Measurements from ENCODE around the gene GAS6. TPM values are rescaled to one million over a fixed set of nuclear protein-coding genes. Genes with fewer than 3 reads are reported as not detected.
"Not testable (repeated sequence)": the region's sequence is repeated elsewhere in the genome, so short reads cannot be mapped to it uniquely, and the experiment has no call there.

The GAS6 gene
- total RNA-seq = 134 and 165 TPM in 2 replicates

DNA sequence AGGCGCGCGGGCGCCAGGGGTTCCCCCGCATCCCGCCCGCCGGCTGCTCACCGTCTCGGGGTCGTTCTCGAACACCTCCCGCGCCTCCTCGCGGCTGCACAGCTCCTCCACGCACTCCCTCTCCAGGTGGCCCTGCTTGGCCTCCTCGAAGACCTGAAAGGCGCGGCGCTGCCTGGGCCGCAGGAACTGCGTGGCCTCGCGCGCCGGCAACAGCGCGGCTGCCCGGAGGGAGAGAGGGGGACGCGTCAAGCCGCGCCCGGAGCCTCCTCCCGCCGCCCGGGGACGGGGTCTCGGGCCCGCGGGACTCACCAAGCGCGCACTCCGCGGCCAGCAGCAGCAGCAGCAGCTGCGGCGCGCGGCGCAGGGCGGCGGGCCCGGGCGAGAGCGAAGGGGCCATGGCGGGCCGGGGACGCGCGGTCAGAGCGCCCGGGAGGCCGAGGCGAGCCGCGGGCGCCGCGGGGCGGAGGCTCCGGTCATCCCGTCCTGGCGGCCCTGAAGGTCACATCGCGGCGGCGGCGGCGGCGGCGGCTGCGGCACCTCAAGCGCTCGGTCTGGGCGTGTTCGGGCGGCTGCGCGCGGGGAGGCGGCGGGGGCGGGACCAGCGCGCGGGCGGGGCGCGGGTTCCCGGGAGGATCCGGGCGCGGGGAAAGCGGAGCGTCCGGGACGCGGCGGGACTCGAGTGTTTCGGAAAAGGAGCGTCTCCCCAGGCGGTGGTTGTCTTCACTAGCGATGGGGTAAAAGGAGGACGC, at the start of gene GAS6:
Gene GAS6 (minus strand): TSS at position 553 of the 749 bp plus-strand sequence. CDS start 156 bp downstream, at position 397.
- no peak for DNase-seq (ENCODE audit: extremely low read depth, low read depth, low spot score)

DNA sequence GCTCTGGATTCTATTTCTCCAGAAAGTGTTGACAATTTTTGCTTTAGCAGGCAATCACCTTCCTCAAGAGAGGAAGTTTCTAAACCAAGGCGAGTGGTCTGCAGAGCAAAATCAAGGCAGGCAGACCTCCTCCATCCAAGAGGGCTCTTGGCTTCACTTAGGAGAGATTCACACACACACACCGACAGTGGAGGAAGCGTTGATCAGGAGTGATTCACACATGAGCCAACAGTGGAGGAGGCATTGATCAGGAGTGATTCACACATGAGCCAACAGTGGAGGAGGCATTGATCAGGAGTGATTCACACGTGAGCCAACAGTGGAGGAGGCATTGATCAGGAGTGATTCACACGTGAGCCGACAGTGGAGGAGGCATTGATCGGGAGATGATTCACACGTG, 49.5 kb upstream of the GAS6 start:
- DNase-seq (ENCODE audit: extremely low read depth, low read depth, low spot score) = not testable (repeated sequence)

DNA sequence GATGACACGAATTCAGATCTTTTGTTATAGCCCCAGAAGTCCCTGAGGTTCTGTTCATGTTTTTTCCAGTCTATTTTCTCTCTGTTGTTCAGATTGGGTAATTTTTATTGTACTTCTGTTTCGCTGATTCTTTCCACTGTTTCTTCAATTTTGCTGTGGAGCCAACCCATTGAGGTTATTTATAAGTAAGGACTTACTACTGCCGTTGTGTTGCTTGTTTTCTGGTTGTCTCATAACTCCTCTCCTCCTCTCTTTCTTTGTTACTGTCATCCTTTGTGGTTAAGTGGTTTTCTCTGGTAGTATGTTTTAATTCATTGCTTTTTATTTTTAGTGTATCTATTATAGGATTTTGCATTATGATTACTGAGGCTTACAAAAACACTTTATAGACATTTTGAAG, 48.7 kb upstream of the GAS6 start:
- DNase-seq (ENCODE audit: extremely low read depth, low read depth, low spot score) = no peak

DNA sequence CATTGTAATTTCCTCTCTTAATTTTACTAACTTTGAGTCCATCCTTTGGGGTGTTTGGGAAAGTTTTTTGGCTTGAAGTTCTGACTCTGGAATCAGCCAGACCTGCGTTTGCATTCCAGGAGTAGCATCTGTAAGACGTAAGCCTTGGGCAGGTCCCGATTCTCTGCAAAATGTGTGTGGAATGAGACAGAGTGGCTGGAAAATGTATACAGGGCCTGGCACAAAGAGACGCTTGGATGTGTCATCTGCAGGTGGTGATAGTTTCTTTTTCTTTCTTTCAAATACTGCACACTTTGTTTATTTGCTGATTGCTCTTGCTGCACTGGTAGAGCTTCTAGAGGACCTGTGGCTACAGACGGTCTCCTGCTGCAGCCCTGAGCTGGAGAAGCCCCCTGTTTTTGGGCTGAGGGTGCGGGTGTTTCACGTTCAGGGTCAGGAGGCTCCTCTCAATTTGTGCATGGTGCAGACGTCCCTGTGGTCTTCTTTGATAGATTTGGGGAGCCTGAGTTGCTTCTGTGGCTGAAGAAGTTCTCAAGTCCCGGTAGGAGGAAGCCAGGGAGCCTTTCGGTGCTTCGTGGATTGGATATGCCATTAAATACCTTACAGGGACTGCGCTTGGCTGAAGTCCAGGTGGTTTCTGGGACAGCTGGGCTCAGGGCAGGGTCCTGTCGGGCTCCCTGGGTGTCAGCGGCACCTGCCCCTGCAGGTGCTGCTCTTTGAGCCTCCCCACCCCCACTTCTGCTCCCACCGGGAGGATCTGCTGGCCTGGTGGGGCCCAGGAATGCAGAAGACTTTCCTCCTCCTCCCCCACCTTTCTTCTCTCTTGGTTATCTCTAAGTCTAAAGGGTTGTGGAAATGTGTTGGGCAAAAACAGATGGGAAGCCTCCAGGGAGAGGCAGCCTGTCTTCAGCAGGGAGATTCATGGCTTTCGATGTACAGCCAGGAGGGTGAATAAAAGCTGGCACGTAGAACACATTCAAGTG, 44.0 kb upstream of the GAS6 start:
- DNase-seq (ENCODE audit: extremely low read depth, low read depth, low spot score) = no peak

DNA sequence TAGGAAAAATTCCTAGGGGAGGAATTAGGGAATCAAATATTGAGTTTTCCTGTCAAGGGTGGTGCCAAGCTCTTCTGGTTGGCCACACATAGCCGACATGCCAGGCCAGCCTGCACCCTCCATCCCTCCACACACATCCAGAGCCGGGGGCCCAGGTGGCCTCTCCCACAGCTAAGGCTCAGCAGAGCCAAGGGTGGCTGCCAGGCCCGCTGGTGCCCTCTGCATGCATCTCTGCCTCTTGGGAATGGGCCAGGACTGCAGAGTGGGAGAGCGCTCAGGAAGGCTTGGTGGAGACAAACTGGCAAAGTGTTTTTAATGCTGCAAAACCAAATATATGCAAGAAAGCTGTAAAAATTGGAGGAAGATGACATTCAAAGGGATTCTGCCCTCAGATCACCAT, 42.7 kb upstream of the GAS6 start:
- DNase-seq (ENCODE audit: extremely low read depth, low read depth, low spot score) = no peak

DNA sequence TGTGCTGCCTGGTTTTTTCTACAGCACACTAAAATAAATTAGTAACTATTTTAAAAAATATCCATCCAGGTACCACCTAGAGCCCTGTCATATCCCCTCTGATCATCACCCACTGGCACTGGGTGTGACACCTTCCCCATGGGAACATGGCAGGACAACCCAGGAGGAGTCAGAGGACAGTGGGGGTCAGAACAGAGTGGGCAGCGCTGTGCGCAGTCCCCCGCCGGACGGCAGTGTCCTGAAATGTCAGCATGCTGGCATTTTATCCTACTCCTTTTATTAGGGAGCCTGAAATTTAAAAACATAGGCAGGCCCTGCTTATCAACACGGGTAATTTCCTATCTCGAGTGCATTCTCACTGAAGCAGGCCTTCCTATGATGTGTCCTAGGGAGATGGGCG, 42.1 kb upstream of the GAS6 start:
- no peak for DNase-seq (ENCODE audit: extremely low read depth, low read depth, low spot score)

DNA sequence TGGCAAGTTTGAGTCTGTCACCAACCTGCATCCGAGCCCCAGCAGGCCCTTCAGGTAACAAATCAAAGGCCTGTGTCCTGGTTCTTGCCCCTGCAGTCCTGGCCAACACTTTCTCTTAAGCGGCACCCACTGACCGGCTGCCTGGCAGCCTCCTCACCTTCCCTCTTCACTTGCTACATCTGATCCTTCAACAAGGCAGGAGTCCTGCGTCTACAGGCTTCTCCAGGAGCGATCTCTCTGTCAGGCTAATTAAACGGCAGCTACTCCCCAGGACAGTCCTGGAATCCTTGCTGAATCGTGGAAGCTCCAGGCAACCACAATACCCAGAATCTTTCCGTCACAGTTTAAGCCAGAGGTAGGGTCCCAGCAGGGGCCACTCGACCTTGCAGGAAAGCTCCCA, 41.1 kb upstream of the GAS6 start:
- DNase-seq (ENCODE audit: extremely low read depth, low read depth, low spot score) = no peak

DNA sequence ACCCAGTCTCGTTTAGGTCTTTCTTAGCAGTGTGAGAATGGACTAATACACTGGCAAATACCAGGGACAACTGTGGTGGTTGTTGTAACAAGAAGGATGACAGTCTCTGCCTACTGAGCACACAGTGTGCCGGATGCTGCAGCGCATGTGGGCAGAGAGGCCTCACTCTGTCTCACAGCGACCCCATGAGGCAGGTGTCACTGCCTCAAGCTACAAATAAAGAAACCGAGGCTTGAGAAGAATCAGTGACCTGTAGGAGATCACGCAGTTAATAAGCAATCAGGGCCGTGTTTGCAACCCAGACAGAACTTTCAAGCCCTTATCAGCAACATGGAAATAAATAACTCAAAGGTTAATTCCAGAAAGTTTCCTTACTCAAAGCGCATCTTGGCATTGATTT, 40.5 kb upstream of the GAS6 start:
- no peak for DNase-seq (ENCODE audit: extremely low read depth, low read depth, low spot score)

DNA sequence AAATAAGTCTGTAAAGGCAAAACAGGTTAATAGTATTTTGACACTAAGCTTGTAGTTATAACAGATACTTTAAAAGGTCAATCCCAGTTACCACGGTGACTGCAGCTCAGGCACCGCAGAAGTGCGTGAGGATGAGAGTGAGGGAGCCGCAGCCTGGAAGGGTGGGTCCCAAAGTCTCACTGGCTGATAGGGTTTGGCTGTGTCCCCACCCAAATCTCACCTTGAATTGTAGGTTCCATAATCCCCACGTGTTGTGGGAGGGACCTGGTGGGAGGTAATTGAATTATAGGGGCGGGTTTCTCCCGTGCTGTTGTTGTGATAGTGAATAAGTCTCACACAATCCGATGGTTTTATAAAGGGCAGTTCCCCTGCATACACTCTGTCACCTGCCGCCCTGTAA, 40.0 kb upstream of the GAS6 start:
- no peak for DNase-seq (ENCODE audit: extremely low read depth, low read depth, low spot score)

DNA sequence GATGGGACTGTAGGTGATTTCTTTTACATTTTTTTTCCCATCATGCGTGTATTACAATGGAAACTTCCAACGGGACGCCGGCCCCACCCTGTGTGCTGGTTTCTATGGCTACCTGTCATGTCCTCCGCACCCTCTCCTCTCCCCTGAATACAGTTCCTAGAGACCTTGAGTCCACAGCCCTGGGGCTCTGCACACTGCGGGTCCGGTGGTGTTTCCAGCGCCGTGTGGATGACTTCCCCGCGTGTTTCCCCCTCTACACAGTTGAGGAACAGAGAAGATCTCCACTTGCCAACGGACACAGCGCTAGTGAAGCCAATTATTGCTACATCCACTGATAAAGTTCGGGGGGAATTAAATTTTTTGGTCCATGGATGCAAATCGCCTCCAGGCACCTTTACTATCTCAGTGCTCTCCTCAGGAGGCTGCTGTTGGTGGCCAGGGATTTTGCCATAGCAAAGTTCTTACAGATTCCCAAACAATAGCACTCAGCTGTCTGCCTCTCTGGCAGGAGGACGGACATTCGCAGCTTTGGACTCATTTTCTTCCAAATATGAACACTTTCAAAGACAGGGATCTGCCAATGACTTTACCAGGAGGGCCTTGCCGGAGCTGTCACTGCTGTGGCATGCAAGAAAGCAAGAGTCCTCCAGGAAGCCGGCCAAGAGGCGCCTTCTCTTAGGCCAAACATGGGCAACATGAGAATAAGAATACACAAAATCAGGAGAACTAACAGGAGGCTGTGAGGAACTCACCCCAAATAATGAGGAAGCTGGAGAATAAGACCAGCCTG, 39.3 kb upstream of the GAS6 start:
- no peak for DNase-seq (ENCODE audit: extremely low read depth, low read depth, low spot score)

DNA sequence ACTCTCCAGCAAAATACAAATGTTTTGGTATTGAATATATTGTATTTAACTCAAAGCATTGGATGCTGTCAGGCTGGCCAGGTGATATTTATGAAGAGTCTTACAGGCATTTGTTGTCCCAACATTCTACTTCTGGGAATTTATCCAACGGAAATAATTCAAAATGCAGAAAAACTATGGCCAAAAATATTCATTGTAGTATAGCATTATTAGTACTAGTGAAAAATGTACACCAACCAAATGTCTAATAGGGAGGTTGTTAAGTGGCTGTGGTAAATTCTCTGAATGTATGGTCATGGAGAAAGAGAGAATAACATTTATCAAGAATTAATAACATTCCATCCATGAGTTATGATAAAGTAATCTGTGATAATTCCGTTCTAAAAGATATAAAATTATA, 38.6 kb upstream of the GAS6 start:
- no peak for DNase-seq (ENCODE audit: extremely low read depth, low read depth, low spot score)

DNA sequence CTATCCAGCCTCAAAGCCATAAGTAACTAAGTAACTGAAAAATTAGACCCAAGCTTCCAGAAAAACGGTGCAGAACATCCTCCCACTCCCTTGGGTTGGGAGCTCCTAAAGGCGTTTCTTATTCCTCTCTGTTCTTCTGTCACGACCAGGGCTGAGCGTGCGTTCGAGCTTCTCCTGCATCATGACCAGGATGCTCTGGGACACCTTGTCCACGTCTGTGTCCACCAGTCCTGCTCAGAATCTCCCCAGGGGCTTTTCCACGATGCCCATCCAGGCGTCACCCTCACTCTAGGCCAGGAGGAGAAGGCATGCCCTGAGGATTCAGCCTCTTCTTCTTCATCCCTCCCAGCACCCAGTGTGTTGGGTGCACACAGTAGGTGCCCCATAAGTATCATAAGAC, 37.8 kb upstream of the GAS6 start:
- no peak for DNase-seq (ENCODE audit: extremely low read depth, low read depth, low spot score)

DNA sequence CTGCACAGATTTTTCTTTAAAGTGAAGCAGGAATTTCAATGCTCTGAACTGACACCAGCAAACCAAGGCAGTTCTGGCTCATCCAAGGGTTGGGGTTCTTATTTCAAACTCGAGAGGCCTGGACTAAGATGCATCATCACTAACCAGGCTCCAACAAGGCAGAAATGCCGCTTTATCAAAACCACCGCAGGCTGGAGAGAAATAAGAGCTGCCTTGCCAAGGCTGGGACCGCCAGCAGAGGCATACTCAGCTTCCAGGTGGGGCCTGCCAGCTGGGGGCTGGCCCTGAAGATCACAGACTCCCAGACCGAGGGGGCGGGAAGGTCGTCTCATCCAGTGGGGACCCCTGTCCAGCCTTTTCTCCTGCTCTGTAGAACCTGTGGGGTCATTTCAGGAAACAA, 37.4 kb upstream of the GAS6 start:
- no peak for DNase-seq (ENCODE audit: extremely low read depth, low read depth, low spot score)

DNA sequence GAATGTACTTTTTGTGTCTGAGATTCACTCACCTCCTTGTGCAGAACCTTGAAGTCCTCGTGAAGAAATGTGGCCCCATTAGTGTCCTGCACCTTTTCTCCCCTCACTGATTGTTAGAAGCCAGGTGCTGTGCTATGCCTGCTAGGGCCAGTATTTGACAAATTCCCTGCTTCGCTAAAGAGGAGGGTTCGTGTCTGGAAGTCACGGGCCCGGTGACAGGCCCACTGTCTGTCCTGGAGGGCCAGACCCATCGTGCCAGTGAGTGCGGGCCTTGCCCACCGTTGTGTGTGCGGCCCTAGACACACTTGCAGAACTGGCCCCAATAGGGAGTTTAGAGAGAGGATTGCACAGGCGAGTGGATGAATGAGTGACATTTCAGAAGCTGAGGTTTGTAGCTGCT, 36.8 kb upstream of the GAS6 start:
- DNase-seq (ENCODE audit: extremely low read depth, low read depth, low spot score) = no peak

DNA sequence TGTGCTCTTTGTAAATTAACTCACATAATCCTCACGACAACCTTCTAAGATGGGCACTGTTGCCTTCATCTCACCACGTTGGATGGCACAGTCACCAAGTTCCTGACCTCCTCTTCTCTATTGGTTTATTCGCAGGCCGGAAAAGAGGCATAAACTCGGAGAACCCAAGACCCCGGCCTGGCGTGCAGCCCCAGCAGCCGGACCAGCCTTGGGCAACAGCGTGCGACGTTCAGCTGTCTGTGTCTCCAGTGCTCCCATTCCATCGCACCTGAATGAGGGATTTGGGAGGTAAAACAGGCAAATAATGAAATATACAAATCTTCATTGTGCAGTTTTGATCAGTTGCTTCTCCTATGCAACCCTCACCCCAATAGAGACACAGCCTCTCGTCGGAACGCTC, 34.5 kb upstream of the GAS6 start:
- DNase-seq (ENCODE audit: extremely low read depth, low read depth, low spot score) = no peak

DNA sequence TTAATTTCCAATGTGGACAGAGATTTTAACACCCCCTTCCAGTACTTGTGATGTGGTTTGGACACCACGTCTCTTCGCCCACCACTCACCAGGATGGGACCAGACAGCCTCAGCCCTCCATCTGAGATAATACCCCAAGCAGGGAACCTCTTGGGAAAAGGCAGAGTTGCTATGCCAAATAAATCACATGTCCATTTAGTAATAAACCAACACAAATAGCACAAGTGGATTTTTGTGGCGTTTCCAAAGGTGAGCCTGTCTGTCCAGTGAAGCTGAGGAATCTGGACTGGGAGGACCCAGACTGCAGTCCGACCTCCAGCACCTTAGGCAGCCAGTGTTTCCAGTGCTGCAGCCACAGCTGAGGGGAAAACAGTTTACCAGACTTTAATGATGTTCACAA, 34.1 kb upstream of the GAS6 start:
- DNase-seq (ENCODE audit: extremely low read depth, low read depth, low spot score) = no peak

DNA sequence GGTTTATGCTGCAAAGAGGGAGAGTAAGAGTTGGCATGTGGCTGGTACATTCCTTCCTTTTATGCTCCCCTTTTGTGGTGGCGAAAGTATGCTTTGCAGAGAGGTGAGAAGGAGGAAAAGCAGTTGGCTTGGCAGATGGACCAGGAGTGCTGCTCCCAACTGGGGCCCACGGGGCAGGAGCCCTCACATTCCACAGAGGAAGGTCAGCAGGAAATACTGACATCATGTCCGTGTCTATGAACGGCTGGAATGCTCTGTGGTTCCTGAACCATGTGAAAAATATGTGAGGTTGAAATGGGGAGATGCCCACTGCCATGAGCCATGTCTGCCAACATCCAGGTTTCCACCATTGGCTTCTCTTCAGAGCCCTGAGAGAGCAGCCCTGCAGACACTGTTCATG, 33.3 kb upstream of the GAS6 start:
- DNase-seq (ENCODE audit: extremely low read depth, low read depth, low spot score) = peak; percentile 51

DNA sequence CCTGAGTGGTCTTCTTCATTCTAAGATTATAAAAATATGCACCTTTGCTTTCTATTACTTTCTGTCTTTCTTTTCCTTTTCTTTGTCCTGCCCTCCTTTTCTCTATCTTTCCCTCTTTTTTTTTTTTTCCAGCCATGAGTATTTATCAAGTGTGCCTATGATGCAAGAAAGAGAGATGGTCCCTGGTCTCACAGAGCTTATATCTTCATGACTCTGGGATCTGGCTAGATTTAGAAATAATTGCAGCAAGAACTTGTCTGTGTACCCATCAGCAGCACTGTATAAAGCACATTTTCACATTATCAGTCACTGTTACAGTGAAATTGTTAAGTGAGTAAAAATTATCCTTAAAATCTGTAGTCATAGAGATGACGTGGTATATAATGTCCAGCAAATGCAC, 31.6 kb upstream of the GAS6 start:
- no peak for DNase-seq (ENCODE audit: extremely low read depth, low read depth, low spot score)

DNA sequence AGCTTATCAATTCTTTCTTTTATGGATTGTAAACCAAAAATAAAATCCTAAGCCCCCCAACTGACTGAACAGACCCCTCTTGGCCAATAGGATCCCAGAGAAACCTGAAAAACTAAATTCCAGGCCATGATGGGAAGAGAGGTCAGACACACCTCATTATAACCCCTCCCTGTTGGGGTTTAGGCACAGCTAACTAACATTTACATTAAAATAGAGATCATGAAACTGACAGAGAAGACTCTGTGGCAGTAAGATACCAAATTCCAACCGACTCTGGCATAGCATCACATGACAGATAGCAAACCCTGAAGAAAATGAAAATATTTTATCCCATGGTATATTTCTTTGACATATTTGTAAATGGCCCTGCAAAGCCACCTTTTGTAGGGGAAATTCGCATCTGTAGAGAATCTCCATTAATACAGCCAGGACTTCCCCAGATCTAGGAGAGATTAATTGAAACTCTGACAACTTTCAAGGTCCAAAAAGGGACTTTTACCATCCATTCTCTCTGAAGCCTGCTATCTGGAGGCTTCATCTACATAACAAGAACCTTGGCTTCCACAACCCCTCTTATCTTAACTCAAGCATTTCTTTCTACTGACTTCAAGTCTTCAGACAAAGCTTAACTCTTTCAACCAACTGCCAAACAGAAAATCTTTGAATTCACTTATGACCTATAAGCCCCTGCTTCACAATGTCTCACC, 27.1 kb upstream of the GAS6 start:
- no peak for DNase-seq (ENCODE audit: extremely low read depth, low read depth, low spot score)

DNA sequence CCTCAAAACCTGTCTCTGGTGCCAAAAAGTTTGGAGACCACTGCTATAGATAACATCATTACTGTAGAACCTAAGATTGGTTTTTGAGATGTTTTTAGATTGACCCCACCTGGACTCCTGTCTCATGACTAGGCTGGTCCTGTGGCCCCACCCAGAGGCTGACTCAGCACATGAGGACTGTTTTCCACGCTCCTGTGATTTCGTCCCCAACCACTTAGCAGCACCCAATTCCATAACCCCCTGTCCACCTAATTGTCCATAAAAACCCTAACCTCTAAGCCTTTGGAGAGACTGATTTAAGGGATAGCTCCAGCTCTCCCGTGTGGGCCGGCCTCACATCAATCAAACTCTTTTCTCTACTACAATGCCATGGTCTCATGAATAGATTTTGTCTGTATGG, 25.6 kb upstream of the GAS6 start:
- no peak for DNase-seq (ENCODE audit: extremely low read depth, low read depth, low spot score)

Data from glomerular endothelial cell (primary cell).